ENCODE measurements around the gene EPHA10. TPM values are rescaled to one million over a fixed set of nuclear protein-coding genes. Genes with fewer than 3 reads are reported as not detected.
"Not testable (repeated sequence)": the region's sequence is repeated elsewhere in the genome, so short reads cannot be mapped to it uniquely, and the experiment has no call there.

The EPHA10 gene
- total RNA-seq, 1 donor from 2014 or later = 0.17 TPM

GRCh38 chr1:37697737-37698136, 67.2 kb downstream of the EPHA10 start:
- H3K4me3 ChIP-seq (ENCODE audit: low read depth, low read length) = no peak overlapping the region
- TF ChIP-seq CTCF (conservative IDR thresholded peaks at IDR 0.05; ENCODE audit: low read depth, low read length) = no peak
- no peak for DNase-seq (ENCODE audit: low read depth)

- H3K4me3 ChIP-seq (ENCODE audit: low read depth, low read length) = no peak overlapping the region
- DNase-seq (ENCODE audit: low read depth) = no peak
- TF ChIP-seq CTCF (conservative IDR thresholded peaks at IDR 0.05; ENCODE audit: low read depth, low read length) = no peak
These were observed 67.8 kb downstream of the EPHA10 start for GRCh38 chr1:37697090-37697489.

GRCh38 chr1:37692834-37693175, 72.1 kb downstream of the EPHA10 start:
- no peak for TF ChIP-seq CTCF (conservative IDR thresholded peaks at IDR 0.05; ENCODE audit: low read depth, low read length)
- H3K4me3 ChIP-seq (ENCODE audit: low read depth, low read length) = peak overlapping the region; percentile 96
- DNase-seq (ENCODE audit: low read depth) = no peak

- peak; percentile 73 for DNase-seq (ENCODE audit: low read depth)
- TF ChIP-seq CTCF (conservative IDR thresholded peaks at IDR 0.05; ENCODE audit: low read depth, low read length) = peak; percentile 60
- peak within 1 kb of the TSS; percentile 96 for H3K4me3 ChIP-seq (ENCODE audit: low read depth, low read length)
These were observed 72.7 kb downstream of the EPHA10 start, which contains the start of gene CDCA8 for GRCh38 chr1:37692078-37692833. Gene CDCA8 (plus strand): TSS chr1:37692516. CDS start chr1:37692691, 175 bp downstream.

DNA sequence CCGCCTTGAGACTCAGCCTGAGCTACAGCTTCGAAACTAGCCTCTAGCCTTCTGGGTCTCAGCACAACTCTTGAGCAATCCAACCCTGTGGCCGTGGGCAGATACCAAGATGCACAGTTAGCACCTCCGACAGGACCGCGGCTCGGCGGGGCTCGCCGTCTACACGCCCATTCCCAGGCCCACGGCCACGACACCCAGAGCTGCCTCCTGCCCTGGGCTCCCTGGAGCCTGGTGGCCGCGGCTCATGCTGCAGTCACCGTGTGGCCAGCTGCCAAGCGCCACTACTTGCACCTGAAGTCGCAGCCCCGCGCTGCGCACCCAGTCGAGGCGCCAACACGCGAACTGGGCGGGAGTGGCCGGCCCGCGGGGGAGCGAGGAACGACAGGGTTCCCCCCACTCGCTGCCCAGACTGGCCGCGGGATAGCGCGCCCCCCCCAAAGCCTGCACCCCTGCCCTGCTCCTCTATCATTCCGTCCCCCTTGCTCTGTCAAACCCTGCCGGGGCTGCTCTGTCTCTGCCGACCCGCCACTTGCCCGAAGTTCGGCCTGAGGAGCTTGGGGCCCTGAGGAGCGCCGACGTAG, 73.3 kb downstream of the EPHA10 start:
- H3K4me3 ChIP-seq (ENCODE audit: low read depth, low read length) = peak overlapping the region; percentile 96
- TF ChIP-seq CTCF (conservative IDR thresholded peaks at IDR 0.05; ENCODE audit: low read depth, low read length) = no peak
- no peak for DNase-seq (ENCODE audit: low read depth)

DNA sequence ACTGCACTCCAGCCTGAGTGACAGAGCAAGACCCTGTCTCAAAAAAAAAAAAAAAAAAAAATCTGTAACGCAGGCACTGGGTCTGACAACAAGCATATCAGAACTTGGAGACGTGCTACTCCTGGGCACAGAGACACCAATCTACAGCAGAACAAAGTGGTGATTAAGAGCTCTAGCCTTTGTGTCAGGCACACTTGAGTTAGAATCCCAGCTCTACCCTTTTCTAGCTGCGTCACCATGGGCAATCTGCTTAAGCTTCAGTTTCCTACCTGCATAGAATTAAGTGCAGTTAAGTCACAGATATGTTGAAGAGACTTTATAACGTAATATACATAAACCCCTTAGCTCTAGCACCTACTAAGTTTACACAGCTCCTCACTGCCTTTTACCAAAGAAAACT, 76.0 kb downstream of the EPHA10 start:
- no peak for TF ChIP-seq CTCF (conservative IDR thresholded peaks at IDR 0.05; ENCODE audit: low read depth, low read length)
- H3K4me3 ChIP-seq (ENCODE audit: low read depth, low read length) = peak overlapping the region; percentile 96
- DNase-seq (ENCODE audit: low read depth) = no peak

- not testable (repeated sequence) for H3K4me3 ChIP-seq (ENCODE audit: low read depth, low read length); DNase-seq (ENCODE audit: low read depth)
These were observed 77.2 kb downstream of the EPHA10 start for GRCh38 chr1:37687764-37688163.
